Muscle layer of colon (tissue), 2 donors: ENCODE measurements around the gene GPR141.

Experiments used
- H3K27ac ChIP-seq: one replicate; pipeline ENCODE4 v1.7.0; 2013; ENCODE audit warnings: low read depth, mild to moderate bottlenecking, low read length, moderate library complexity
- H3K27me3 ChIP-seq, 2 donors: one replicate each; pipeline ENCODE4 v1.7.0; 2013; ENCODE audit warnings: low read length in 2 of 2, mild to moderate bottlenecking in 2 of 2; ENCODE audit not compliant: insufficient read depth in 2 of 2, control insufficient read depth in 1 of 2
- H3K36me3 ChIP-seq: one replicate; pipeline ENCODE4 v1.7.0; 2013; ENCODE audit warnings: mild to moderate bottlenecking, low read length; ENCODE audit not compliant: insufficient read depth
- H3K4me1 ChIP-seq: one replicate; pipeline ENCODE4 v1.7.0; 2013; ENCODE audit warnings: mild to moderate bottlenecking, low read length; ENCODE audit not compliant: insufficient read depth
- H3K4me3 ChIP-seq, 2 donors: one replicate each; pipeline ENCODE4 v1.7.0; 2013; ENCODE audit warnings: low read length in 2 of 2, low read depth in 1 of 2, mild to moderate bottlenecking in 1 of 2, moderate library complexity in 1 of 2
- H3K9ac ChIP-seq: one replicate; pipeline ENCODE4 v1.7.0; 2013; ENCODE audit warnings: low read length
- H3K9me3 ChIP-seq: one replicate; pipeline ENCODE4 v1.7.0; 2013; ENCODE audit warnings: mild to moderate bottlenecking, low read length
- donor health status: abdominal sarcoma.
- donor health status: Adenocarcinoma of cecum.

Gene GPR141

GRCh38 chr7:37683246-37684120 is at the start of gene GPR141:
TSS of gene GPR141 (plus strand) at chr7:37683766. CDS start at chr7:37740394, 56,628 bp downstream.
- H3K27ac ChIP-seq = no peak within 1 kb of the TSS

GRCh38 chr7:37635346-37635745 is 48.2 kb upstream of the GPR141 start:
- Histone ChIP-seq H3K27me3 (no peaks in the 10 kb centered on the region), H3K4me1 (no peaks in the 10 kb centered on the region), H3K36me3 (no peaks in the 10 kb centered on the region), H3K4me3 (no peak overlapping the region), H3K27ac (no peak overlapping the region), H3K9me3 (no peaks in the 10 kb centered on the region), H3K9ac (no peak overlapping the region)

More at GRCh38 chr7:37683246-37684120, at the start of gene GPR141:
- Histone ChIP-seq H3K4me1 (no peaks in the 10 kb centered on the region), H3K9ac (no peak within 1 kb of the TSS), H3K4me3 (no peak within 1 kb of the TSS), H3K36me3 (no peaks in the 10 kb centered on the region), H3K9me3 (no peaks in the 10 kb centered on the region), H3K27me3 (no peaks in the 10 kb centered on the region)

- Histone ChIP-seq H3K4me3 (no peak overlapping the region), H3K9me3 (no peaks in the 10 kb centered on the region), H3K27me3 (no peaks in the 10 kb centered on the region), H3K27ac (no peak overlapping the region), H3K4me1 (no peaks in the 10 kb centered on the region), H3K9ac (no peak overlapping the region), H3K36me3 (no peaks in the 10 kb centered on the region)
Measured at GRCh38 chr7:37642028-37642540, 41.5 kb upstream of the GPR141 start.

GRCh38 chr7:37643876-37644275 is 39.7 kb upstream of the GPR141 start:
- H3K27ac ChIP-seq = no peak overlapping the region
- no peaks in the 10 kb centered on the region for H3K27me3 ChIP-seq
- no peaks in the 10 kb centered on the region for H3K9me3 ChIP-seq
- no peak overlapping the region for H3K9ac ChIP-seq
- H3K4me1 ChIP-seq = no peaks in the 10 kb centered on the region
- H3K36me3 ChIP-seq = no peaks in the 10 kb centered on the region
- H3K4me3 ChIP-seq = no peak overlapping the region

- Histone ChIP-seq H3K36me3 (no peaks in the 10 kb centered on the region), H3K9ac (no peak overlapping the region), H3K27ac (no peak overlapping the region), H3K4me1 (no peaks in the 10 kb centered on the region), H3K9me3 (no peaks in the 10 kb centered on the region), H3K27me3 (no peaks in the 10 kb centered on the region), H3K4me3 (no peak overlapping the region)
Measured at GRCh38 chr7:37645282-37646050, 38.1 kb upstream of the GPR141 start.

GRCh38 chr7:37656913-37657530 is 26.5 kb upstream of the GPR141 start:
- Histone ChIP-seq H3K27ac (no peak overlapping the region), H3K9ac (no peak overlapping the region), H3K9me3 (no peaks in the 10 kb centered on the region), H3K4me3 (no peak overlapping the region), H3K4me1 (no peaks in the 10 kb centered on the region), H3K36me3 (no peaks in the 10 kb centered on the region), H3K27me3 (no peaks in the 10 kb centered on the region)

GRCh38 chr7:37657816-37658215 is 25.8 kb upstream of the GPR141 start:
- Histone ChIP-seq H3K36me3 (no peaks in the 10 kb centered on the region), H3K4me3 (no peak overlapping the region), H3K4me1 (no peaks in the 10 kb centered on the region), H3K9me3 (no peaks in the 10 kb centered on the region), H3K9ac (no peak overlapping the region), H3K27ac (no peak overlapping the region), H3K27me3 (no peaks in the 10 kb centered on the region)

- H3K36me3 ChIP-seq = no peaks in the 10 kb centered on the region
- H3K27me3 ChIP-seq = no peaks in the 10 kb centered on the region
- no peaks in the 10 kb centered on the region for H3K9me3 ChIP-seq
- H3K4me1 ChIP-seq = no peaks in the 10 kb centered on the region
- no peak overlapping the region for H3K27ac ChIP-seq
- no peak overlapping the region for H3K4me3 ChIP-seq
- no peak overlapping the region for H3K9ac ChIP-seq
Measured at GRCh38 chr7:37659971-37660565, 23.5 kb upstream of the GPR141 start.

GRCh38 chr7:37660614-37661013 is 23.0 kb upstream of the GPR141 start:
- Histone ChIP-seq H3K27ac (no peak overlapping the region), H3K36me3 (no peaks in the 10 kb centered on the region), H3K27me3 (no peaks in the 10 kb centered on the region), H3K4me3 (no peak overlapping the region), H3K4me1 (no peaks in the 10 kb centered on the region), H3K9me3 (no peaks in the 10 kb centered on the region), H3K9ac (no peak overlapping the region)

GRCh38 chr7:37663693-37664092 is 19.9 kb upstream of the GPR141 start:
- Histone ChIP-seq H3K4me1 (no peaks in the 10 kb centered on the region), H3K36me3 (no peaks in the 10 kb centered on the region), H3K9ac (no peak overlapping the region), H3K4me3 (no peak overlapping the region), H3K27ac (no peak overlapping the region), H3K27me3 (no peaks in the 10 kb centered on the region), H3K9me3 (no peaks in the 10 kb centered on the region)
